Activated T-cell treated with anti-CD3 and anti-CD28 coated beads, Interleukin-2, amount 50 U/mL, for 1 hour (primary cell): ENCODE measurements around the gene P2RY2.
"Not testable (repeated sequence)": the region's sequence is repeated elsewhere in the genome, so short reads cannot be mapped to it uniquely, and the experiment has no call there.

Experiments used
- DNase-seq: peaks from one replicate; pipeline ENCODE4 v3.0.0-alpha.2; 2020

P2RY2 gene

GRCh38 chr11:73229321-73229895 lies 11.3 kb downstream of the P2RY2 start:
- DNase-seq, result no peak

- DNase-seq, result no peak
Observed at GRCh38 chr11:73229896-73230875, 12.1 kb downstream of the P2RY2 start.

GRCh38 chr11:73230931-73231330 lies 12.8 kb downstream of the P2RY2 start:
- no peak for DNase-seq

- not testable (repeated sequence) for DNase-seq
Observed at GRCh38 chr11:73232487-73232886, 14.4 kb downstream of the P2RY2 start.

- DNase-seq, result no peak
Observed at GRCh38 chr11:73233211-73233610, 15.1 kb downstream of the P2RY2 start.

GRCh38 chr11:73233692-73234470 lies 15.8 kb downstream of the P2RY2 start:
- DNase-seq, result no peak

GRCh38 chr11:73234471-73235181 lies 16.5 kb downstream of the P2RY2 start:
- DNase-seq, result no peak

- no peak for DNase-seq
Observed at GRCh38 chr11:73235236-73235786, 17.2 kb downstream of the P2RY2 start.

- DNase-seq, result no peak
Observed at GRCh38 chr11:73236205-73236765, 18.2 kb downstream of the P2RY2 start.

GRCh38 chr11:73236854-73237253 lies 18.8 kb downstream of the P2RY2 start:
- no peak for DNase-seq

- DNase-seq, result no peak
Observed at GRCh38 chr11:73237471-73238290, 19.6 kb downstream of the P2RY2 start.

GRCh38 chr11:73239111-73239521 lies 21.0 kb downstream of the P2RY2 start:
- no peak for DNase-seq

- no peak for DNase-seq
Observed at GRCh38 chr11:73239571-73240189, 21.6 kb downstream of the P2RY2 start.

- no peak for DNase-seq
Observed at GRCh38 chr11:73240190-73240781, 22.2 kb downstream of the P2RY2 start.

GRCh38 chr11:73241300-73241699 lies 23.2 kb downstream of the P2RY2 start:
- no peak for DNase-seq

GRCh38 chr11:73242251-73243092 lies 24.4 kb downstream of the P2RY2 start:
- peak; percentile 75 for DNase-seq

GRCh38 chr11:73243093-73243485 lies 25.0 kb downstream of the P2RY2 start:
- DNase-seq, result no peak

- no peak for DNase-seq
Observed at GRCh38 chr11:73244589-73245240, 26.6 kb downstream of the P2RY2 start.

GRCh38 chr11:73245461-73245860 lies 27.4 kb downstream of the P2RY2 start:
- DNase-seq, result no peak
